Occipital lobe (tissue), 2 donors: ENCODE measurements around the gene RUNX3. TPM values are rescaled to one million over a fixed set of nuclear protein-coding genes. Genes with fewer than 3 reads are reported as not detected.

Source experiments
- DNase-seq: peaks from one replicate; lab custom pipeline; 2025; lab: John Stamatoyannopoulos, UW
- total RNA-seq: library from RNA; depleted of rRNA; stranded (reverse); fragments of >200 nt; gene quantifications from one replicate; pipeline ENCODE4 v1.2.3, GENCODE V29; 2014

Gene RUNX3
- total RNA-seq, 1 donor from 2014 or later = 0.16 TPM

GRCh38 chr1:24963099-24963872, 33.2 kb upstream of the RUNX3 start:
- DNase-seq = no peak

GRCh38 chr1:24961961-24962861, 32.1 kb upstream of the RUNX3 start:
- no peak for DNase-seq

GRCh38 chr1:24961334-24961733, 31.3 kb upstream of the RUNX3 start:
- no peak for DNase-seq

DNA sequence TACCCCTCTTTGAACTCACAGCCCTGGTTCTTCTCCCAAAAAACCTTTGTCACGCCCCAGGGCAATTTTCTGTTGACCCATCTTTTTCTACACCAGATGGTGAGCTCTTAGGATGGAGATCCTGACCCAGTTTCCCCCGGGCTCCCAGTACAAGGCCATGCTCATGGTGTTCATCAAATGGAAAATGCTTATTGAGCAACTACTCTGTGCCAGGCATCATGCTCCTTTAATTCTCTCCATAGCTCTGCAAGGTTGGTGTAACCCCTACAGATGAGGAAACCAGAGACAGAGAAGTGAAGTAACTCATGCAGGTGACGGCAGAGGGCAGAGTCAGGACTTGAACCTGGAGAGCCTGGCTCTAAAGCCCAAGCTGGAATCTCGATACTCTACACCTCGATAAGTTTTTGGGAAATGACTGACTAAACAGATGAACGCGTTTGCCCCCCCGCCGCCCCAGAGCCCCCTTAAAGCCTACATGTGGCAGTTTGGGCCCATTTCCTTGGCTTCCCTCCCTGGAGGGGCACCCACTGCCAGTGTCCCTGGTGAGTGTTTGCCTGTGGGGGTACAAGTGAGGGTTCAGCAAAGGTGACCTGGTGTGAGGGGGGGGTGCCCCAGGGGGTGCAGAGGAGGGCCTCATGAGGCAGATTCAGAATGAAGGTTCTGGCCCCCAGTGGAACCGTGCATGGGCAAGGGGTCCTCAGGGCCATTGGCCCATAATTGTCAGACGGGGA, 30.2 kb upstream of the RUNX3 start:
- no peak for DNase-seq

- DNase-seq = no peak
Observed at GRCh38 chr1:24959623-24959975, 29.5 kb upstream of the RUNX3 start.

DNA sequence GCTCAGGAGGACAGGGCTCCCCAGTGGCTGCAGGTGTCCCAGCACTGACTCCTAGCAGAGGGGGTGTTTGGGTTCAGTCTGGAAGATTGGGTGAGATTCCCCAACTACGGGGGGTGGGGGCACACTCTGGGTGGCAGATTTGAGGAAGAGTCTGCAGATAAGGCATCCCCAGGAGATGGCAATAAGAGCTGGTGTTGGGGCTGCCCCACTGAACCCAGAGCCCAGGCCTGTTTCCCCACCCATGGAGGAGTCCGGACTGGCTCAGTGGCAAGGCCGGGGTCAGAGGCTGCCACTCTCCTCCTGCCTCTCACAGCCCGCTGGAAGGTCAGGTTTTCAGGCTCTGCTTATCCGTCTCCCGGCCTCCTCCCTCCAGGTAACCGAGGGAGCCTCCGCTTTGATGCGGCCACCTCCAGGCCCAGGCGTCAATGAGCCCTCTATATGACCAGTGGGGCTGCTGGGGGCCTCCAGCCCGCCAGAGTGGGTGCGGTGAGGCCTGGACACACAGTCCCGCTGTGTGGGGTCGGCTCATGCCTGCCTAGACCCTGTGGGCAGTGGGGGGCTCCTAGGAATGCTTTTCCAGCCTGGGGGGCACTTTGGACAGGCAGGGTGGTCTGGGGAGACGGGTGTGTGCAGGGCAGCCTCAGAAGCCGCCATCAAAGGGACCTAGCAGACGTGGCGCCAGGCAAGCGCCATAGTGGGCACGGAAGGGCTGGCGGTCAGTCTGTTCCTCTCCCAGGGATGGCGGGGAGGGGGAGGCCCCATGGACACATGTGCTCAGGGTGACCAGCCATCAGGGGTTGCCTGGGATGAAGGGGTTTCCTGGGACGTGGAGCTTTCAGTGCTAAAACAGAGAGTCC, 28.9 kb upstream of the RUNX3 start:
- DNase-seq = no peak

DNA sequence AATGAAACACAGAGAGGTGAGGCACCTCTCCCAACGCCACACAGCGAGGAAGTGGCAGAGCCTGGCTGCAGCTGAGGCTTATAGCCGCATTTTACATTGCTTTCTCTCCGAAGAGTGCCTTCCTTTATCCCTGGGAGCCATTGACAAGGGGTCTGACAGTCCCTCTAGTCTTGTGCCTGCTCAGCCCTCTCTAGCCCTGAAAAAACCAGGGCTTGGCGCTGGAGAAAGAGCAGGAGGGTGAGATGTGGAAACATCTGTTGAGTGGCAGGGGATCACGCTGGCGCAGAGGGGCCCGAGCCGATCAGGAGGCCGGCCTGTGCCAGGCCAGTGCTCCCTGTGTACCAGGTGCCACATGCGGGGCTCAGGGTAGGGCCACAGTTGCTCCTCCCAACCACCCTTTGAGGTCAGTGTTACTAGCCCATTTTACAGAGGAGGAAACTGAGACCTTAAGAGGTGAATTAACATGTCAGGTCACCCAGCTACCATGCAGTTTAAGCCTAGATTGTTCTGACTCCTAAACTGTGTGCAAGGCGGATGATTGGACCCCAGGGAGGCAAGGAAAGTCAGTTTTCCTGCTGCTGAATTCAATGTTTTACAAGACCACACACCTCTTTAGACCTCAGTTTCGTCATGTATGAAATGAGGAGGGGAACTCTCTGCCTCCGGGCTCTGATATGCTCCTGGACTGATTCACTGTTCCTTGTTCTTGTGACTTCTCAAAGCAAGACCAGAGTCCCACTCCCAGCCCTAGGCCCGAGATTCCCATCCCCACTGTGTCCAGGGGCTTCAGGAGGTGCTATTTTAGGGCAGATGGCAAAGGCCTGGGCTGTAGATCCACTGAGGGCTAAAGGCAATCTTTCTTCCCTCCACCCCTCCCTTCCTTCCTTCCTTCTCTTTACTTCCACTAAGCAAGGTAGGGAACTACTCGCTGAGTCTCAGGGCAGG, 28.0 kb upstream of the RUNX3 start:
- DNase-seq = no peak

- no peak for DNase-seq
Observed at GRCh38 chr1:24957016-24957807, 27.1 kb upstream of the RUNX3 start.

DNA sequence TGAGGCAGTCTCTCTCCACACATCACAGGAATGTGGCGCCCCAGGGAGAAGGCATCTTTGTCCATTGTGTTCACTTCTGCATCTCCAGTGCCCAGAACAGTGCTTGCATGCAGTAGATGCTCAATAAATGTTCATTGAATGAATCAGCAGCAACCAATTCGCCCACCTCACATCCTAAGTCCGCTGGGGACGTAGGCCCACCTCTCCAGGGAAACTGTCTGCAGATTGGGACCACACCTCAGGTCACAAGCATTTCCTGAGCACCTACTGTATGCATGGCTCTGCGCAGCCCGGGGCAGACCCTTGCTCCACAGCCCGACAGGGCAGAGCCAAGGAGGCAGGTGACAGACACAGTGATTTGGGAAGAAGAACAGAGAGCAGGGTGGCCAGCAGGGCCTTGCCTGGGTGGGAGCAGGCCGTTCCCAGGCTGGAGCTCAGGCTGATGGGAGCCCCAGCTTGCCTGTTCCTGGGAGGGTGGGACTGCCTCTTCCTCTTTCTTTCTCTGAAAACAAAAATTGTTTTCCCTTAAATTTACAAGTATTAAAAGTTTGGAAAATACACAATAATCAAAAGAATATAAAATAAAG, 25.8 kb upstream of the RUNX3 start:
- no peak for DNase-seq

- DNase-seq = no peak
Observed at GRCh38 chr1:24955161-24955560, 25.1 kb upstream of the RUNX3 start.

DNA sequence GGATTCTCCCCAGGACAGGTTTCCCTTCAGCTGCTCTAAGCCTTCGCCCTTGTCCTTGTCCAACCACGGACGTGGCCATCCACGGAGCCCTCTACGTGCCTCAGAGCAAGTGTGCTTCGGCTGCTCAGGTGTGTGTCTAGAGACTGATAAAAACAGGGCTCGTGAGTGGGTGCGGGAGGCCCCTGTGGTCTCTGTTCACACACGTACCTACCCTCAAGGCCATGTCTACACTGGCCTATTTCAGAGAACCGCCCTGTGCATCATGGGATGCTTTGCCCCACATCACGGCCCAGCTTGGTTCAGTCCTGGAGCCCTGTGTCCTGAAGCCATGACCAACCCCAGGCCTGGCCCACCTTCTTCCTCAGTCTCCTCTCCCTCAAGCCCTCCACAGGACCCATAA, 24.6 kb upstream of the RUNX3 start:
- DNase-seq = no peak

- no peak for DNase-seq
Observed at GRCh38 chr1:24954022-24954421, 23.9 kb upstream of the RUNX3 start.

- no peak for DNase-seq
Observed at GRCh38 chr1:24952413-24952841, 22.4 kb upstream of the RUNX3 start.

DNA sequence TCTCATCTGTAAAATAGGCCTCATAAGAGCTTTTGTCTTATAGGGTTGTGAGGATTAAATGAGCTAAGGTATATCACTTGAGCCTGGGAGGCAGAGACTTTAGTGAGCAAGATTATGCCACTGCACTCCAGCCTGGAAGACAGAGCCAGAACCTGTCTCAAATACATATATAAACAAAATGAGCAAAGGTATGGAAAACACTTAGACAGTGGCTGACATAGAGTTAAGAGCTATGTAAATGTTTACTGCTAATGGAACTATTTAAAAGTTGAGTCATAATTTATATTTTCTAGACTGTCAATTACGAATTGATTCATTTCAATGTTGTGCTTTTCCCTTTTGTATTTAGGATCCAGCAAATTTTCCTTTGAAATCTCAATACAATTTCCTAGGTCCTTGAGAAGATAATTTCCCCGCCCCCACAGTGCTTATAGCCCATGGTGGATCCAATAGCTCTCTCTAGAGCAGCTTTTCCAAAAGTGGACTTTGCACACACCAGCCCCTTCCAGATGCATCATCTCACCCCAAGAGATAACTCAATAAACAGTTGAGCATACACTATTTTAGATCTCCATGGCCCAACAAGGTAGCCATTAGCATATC, 21.8 kb upstream of the RUNX3 start:
- DNase-seq = no peak

GRCh38 chr1:24951337-24951736, 21.3 kb upstream of the RUNX3 start:
- no peak for DNase-seq

DNA sequence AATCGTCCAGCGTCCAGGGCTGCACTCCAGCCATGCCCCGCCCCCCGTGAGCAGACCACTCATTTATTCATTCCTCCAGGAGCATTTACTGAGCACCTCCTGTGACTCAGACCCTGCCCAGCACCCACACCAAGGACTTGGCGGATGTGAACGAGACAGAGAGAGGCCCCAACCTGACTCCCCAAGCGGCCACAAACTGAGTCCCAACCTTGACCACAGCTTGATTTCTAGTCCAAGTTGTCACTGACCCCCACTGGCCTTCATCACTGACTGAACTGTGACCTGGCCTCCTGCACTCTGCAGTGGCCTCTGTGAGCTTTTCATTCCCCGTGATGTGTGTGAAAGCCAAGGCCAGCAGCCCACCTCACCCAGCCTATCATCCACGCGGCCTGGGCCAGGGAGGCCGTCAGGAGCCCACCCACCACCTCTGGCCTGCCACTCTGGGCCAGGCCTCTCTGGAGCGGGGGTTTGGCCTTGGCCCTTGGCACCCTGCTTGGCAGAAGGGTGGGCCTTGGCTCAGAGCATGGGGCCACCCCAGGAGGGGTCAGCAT, 19.3 kb upstream of the RUNX3 start:
- DNase-seq = no peak

DNA sequence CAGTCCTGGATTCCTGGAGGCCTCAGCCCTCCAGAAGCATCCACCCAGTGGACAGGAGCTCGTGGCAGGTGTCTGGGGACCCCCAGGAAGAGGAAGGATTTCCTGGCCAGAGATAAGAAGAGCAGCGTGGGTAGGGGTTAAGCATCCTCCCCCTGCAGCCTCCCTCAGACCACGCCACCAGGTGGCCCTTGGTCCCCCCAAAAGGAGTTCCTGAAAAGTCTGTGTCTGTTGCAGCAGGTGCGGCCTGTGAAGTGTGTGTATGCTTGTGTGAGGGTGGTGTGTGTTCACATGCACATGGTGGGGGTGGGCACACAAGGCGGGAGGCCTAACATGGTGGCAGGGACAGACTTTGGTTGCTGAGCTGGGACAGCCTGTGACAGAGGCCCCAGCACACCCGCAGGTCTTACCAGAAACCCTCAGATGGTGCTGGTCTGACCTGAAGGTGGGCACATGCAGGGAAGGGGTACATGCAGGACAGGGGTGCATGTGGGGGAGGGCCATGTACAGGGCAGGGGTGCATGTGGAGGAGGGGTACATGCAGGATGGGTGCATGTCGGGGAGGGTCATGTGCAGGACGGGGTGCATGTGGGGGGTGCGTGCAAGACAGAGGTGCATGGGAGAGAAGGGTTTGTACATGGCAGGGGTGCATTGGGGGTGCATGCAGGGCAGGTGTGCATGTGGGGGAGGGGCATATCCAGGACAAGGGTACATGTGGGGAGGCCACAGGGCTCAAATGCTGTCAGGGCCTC, 18.2 kb upstream of the RUNX3 start:
- DNase-seq = no peak
